Hepatocyte (in vitro differentiated cells): ENCODE measurements around the gene REEP6.

Experiments used
- CTCF ChIP-seq: fragments of 200-600 bp; sonication (generic); IDR thresholded peaks from 2 replicates; pipeline ENCODE4 v1.5.1; 2016; ENCODE audit warnings: antibody characterized with exemption, mild to moderate bottlenecking; ENCODE audit not compliant: poor library complexity
- EZH2 ChIP-seq: fragments of 200-600 bp; sonication (generic); IDR thresholded peaks from 2 replicates; pipeline ENCODE4 v1.6.1; 2016; ENCODE audit warnings: antibody characterized with exemption, mild to moderate bottlenecking, borderline replicate concordance
- EZH2phosphoT487 ChIP-seq: fragments of 200-600 bp; sonication (generic); IDR thresholded peaks from one replicate; pipeline ENCODE4 v1.6.1; 2018; ENCODE audit warnings: antibody characterized with exemption, mild to moderate bottlenecking, low read depth, moderate library complexity; ENCODE audit not compliant: unreplicated experiment, severe bottlenecking

GRCh38 chr19:1456121-1456900 is 34.7 kb upstream of the REEP6 start:
- TF ChIP-seq CTCF (no peak), EZH2 (no peak), EZH2phosphoT487 (no peak)
